ENCODE results near the gene NEURL1. TPM values are rescaled to one million over a fixed set of nuclear protein-coding genes. Genes with fewer than 3 reads are reported as not detected.
A peak's percentile ranks its signal among the peaks of the same experiment; 100 is the strongest.

Gene NEURL1
- total and polyA plus RNA-seq, 2 donors (not counting 1 experiment from before 2014, with no cell fraction given): 0.30 to 0.57 TPM

DNA sequence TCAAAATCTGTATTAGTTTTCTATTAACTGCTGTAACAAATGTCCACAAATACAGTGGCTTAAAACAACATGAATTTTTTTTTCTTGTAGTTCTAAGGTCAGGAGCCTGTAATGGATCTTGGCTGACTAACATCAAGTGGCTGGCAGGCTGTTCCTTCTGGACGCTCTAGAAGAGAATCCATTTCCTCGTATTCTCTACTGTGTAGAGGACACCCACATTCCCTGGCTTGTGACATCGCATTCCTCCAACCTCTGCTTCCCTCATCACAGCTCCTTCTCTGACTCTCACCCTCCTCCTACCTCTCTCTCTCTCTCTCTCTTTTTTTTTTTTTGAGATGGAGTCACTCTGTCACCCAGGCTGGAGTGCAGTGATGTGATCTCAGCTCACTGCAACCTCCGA is 30.0 kb upstream of the NEURL1 start:
- Histone ChIP-seq H2AFZ (ENCODE audit: insufficient read depth, low read depth, low read length, poor library complexity, severe bottlenecking) (no peak overlapping the region), H3K4me1 (ENCODE audit: control insufficient read depth in 2 of 2, insufficient read depth in 2 of 2, low read length in 2 of 2) (peaks cover 14 to 43% of the 10 kb centered on the region in 2 donors), H3K27me3 (replicated peaks in 1 of 4; ENCODE audit: control extremely low read depth in 1 of 4, control insufficient read depth in 3 of 4, insufficient read depth in 4 of 4, low read length in 3 of 4) (no peaks in the 10 kb centered on the region), H3K27ac (ENCODE audit: low read length in 2 of 2) (no peak overlapping the region), H4K20me1 (ENCODE audit: control insufficient read depth, insufficient read depth, low read length, poor library complexity, severe bottlenecking) (no peaks in the 10 kb centered on the region), H3K79me2 (ENCODE audit: control insufficient read depth, insufficient read depth, low read length) (no peaks in the 10 kb centered on the region), H3K4me3 (ENCODE audit: control extremely low read depth in 1 of 5, extremely low read depth in 1 of 5, insufficient read depth in 1 of 5, low read depth in 2 of 5, low read length in 4 of 5) (no peak overlapping the region), H3K9ac (ENCODE audit: low read length) (no peak overlapping the region), H3K9me3 (ENCODE audit: control extremely low read depth in 1 of 3, control insufficient read depth in 2 of 3, insufficient read depth in 1 of 3, low read length in 2 of 3) (no peaks in the 10 kb centered on the region), H3K4me2 (replicated peaks; ENCODE audit: low read depth, low read length, poor library complexity, severe bottlenecking) (no peak overlapping the region), H3K36me3 (replicated peaks in 1 of 2; ENCODE audit: control extremely low read depth in 1 of 2, control insufficient read depth in 1 of 2, extremely low read depth in 1 of 2, insufficient read depth in 2 of 2, low read length in 1 of 2) (no peaks in the 10 kb centered on the region)
- ATAC-seq (ENCODE audit: low read depth) (no peak), DNase-seq (no peak)
- H3K27ac Mint-ChIP-seq: no peak overlapping the region
- no peak overlapping the region for H3K4me3 Mint-ChIP-seq
- intact Hi-C loops (cut with micrococcal nuclease): no loop called here
- TF ChIP-seq, protein P1, sequence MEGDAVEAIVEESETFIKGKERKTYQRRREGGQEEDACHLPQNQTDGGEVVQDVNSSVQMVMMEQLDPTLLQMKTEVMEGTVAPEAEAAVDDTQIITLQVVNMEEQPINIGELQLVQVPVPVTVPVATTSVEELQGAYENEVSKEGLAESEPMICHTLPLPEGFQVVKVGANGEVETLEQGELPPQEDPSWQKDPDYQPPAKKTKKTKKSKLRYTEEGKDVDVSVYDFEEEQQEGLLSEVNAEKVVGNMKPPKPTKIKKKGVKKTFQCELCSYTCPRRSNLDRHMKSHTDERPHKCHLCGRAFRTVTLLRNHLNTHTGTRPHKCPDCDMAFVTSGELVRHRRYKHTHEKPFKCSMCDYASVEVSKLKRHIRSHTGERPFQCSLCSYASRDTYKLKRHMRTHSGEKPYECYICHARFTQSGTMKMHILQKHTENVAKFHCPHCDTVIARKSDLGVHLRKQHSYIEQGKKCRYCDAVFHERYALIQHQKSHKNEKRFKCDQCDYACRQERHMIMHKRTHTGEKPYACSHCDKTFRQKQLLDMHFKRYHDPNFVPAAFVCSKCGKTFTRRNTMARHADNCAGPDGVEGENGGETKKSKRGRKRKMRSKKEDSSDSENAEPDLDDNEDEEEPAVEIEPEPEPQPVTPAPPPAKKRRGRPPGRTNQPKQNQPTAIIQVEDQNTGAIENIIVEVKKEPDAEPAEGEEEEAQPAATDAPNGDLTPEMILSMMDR (IDR thresholded peaks at IDR 0.05): no peak
- no peak for TF ChIP-seq EZH2 (IDR thresholded peaks at IDR 0.05; ENCODE audit: borderline replicate concordance, insufficient read depth, low read depth, low read length, poor library complexity, severe bottlenecking)
- ChIA-PET POLR2A (no interaction called here), CTCF (interaction anchor here (1.5 to 1.6 kb wide), 2 partner anchors 11 to 13 kb away, joined by 3 to 4 read pairs; partner anchors contain the start of gene CALHM2)
- peaks cover 38% of the 10 kb centered on the region for H3K4me1 Mint-ChIP-seq
- 100% methylated on average over 1 of the region's 4 CpGs for WGBS (ENCODE audit: insufficient coverage)
- H3K9me3 Mint-ChIP-seq (ENCODE audit: insufficient read depth): no peaks in the 10 kb centered on the region
- no peaks in the 10 kb centered on the region for H3K27me3 Mint-ChIP-seq

DNA sequence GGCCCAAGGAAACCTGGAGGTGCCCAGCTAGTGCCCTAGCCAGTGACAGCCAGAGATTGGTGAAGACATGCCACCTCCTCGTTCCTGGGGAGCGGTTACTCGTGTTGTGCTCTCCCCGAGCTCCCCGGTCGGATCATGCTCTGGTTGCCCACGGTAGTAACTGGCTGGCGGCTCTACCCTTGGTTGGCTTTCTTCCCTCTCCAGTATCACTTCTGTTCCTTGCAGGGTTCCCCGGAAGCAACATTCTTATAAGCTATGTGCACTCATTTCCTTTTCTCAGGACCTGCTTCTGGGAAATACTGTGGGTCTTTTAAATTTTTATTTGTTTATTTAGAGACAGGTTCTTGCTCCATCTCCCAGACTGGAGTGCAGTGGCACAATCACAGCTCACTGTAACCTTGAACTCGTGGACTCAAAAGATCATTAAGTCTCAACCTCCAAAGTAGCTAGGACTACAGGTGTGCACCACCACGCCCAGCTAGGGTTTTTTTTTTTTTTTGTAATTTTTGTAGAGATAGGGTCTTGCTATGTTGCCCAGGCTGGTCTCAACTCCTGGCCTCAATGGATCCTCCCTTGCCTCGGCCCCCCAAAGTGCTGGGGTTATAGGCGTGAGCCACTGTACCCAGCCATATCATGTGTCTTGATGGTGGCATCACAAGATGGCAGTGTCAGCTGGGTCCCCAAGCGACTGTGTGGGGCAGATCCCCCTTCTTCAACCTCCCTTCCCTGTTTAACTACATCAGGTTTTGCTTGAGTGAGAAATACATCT is 27.9 kb upstream of the NEURL1 start:
- Histone ChIP-seq H3K9ac (ENCODE audit: low read length) (no peak overlapping the region), H3K9me3 (ENCODE audit: control extremely low read depth in 1 of 3, control insufficient read depth in 2 of 3, insufficient read depth in 1 of 3, low read length in 2 of 3) (peaks cover 0 to under 1% (median 0%) of the 10 kb centered on the region in 3 donors), H3K79me2 (ENCODE audit: control insufficient read depth, insufficient read depth, low read length) (no peaks in the 10 kb centered on the region), H2AFZ (ENCODE audit: insufficient read depth, low read depth, low read length, poor library complexity, severe bottlenecking) (peak overlapping the region; percentile 36), H3K36me3 (replicated peaks in 1 of 2; ENCODE audit: control extremely low read depth in 1 of 2, control insufficient read depth in 1 of 2, extremely low read depth in 1 of 2, insufficient read depth in 2 of 2, low read length in 1 of 2) (no peaks in the 10 kb centered on the region), H3K27me3 (replicated peaks in 1 of 4; ENCODE audit: control extremely low read depth in 1 of 4, control insufficient read depth in 3 of 4, insufficient read depth in 4 of 4, low read length in 3 of 4) (no peaks in the 10 kb centered on the region), H3K4me1 (ENCODE audit: control insufficient read depth in 2 of 2, insufficient read depth in 2 of 2, low read length in 2 of 2) (peaks cover 14 to 45% of the 10 kb centered on the region in 2 donors), H3K27ac (ENCODE audit: low read length in 2 of 2) (no peak overlapping the region), H3K4me3 (ENCODE audit: control extremely low read depth in 1 of 5, extremely low read depth in 1 of 5, insufficient read depth in 1 of 5, low read depth in 2 of 5, low read length in 4 of 5) (no peak overlapping the region), H3K4me2 (replicated peaks; ENCODE audit: low read depth, low read length, poor library complexity, severe bottlenecking) (no peak overlapping the region), H4K20me1 (ENCODE audit: control insufficient read depth, insufficient read depth, low read length, poor library complexity, severe bottlenecking) (no peaks in the 10 kb centered on the region)
- Mint-ChIP-seq H3K27me3 (no peaks in the 10 kb centered on the region), H3K4me3 (no peak overlapping the region), H3K27ac (peak overlapping the region; percentile 61), H3K9me3 (ENCODE audit: insufficient read depth) (no peaks in the 10 kb centered on the region), H3K4me1 (peaks cover 43% of the 10 kb centered on the region)
- TF ChIP-seq EZH2 (IDR thresholded peaks at IDR 0.05; ENCODE audit: borderline replicate concordance, insufficient read depth, low read depth, low read length, poor library complexity, severe bottlenecking): no peak
- TF ChIP-seq, protein P1 (IDR thresholded peaks at IDR 0.05): no peak
- DNase-seq: no peak
- CTCF ChIA-PET: interaction anchor here (1.1 to 3.2 kb wide), 6 partner anchors 12 to 48 kb away, joined by 3 to 10 read pairs (median 4); partner anchors contain the start of gene CALHM2
- POLR2A ChIA-PET: interaction anchor here (2.0 kb wide), 1 partner anchor 13 kb away, joined by 11 read pairs; the partner anchor contains the start of gene CALHM2
- no peak for ATAC-seq (ENCODE audit: low read depth)
- WGBS (ENCODE audit: insufficient coverage): 87% methylated on average over 10 of the region's 14 CpGs
- intact Hi-C loops (cut with micrococcal nuclease): no loop called here
